Ascending aorta (tissue), 2 donors: ENCODE results near the gene ZSCAN5B. TPM values are rescaled to one million over a fixed set of nuclear protein-coding genes. Genes with fewer than 3 reads are reported as not detected.
A peak's percentile ranks its signal among the peaks of the same experiment; 100 is the strongest.

Experiments
- DNase-seq, 2 donors: peaks; one replicate each; pipeline ENCODE4 v3.0.0-alpha.2; 2019; ENCODE audit warnings: low spot score in 2 of 2
- H3K27ac ChIP-seq, 2 donors: fragments of 200-600 bp; sonication (generic); one replicate each; pipeline ENCODE4 v1.5.1; 2016 to 2017; ENCODE audit warnings: mild to moderate bottlenecking in 1 of 2
- H3K27me3 ChIP-seq: fragments of 200-600 bp; sonication (generic); one replicate; pipeline ENCODE4 v1.5.1; 2017
- H3K36me3 ChIP-seq, 2 donors: fragments of 200-600 bp; sonication (generic); one replicate each; pipeline ENCODE4 v1.5.1; 2016
- H3K4me1 ChIP-seq, 2 donors: fragments of 200-600 bp; sonication (generic); one replicate each; pipeline ENCODE4 v1.5.1; 2016 to 2017; ENCODE audit warnings: mild to moderate bottlenecking in 1 of 2
- H3K4me3 ChIP-seq, 2 donors: fragments of 200-600 bp; sonication (generic); one replicate each; pipeline ENCODE4 v1.5.1; 2016 to 2017; ENCODE audit warnings: mild to moderate bottlenecking in 1 of 2
- H3K9me3 ChIP-seq, 2 donors: fragments of 200-600 bp; sonication (generic); one replicate each; pipeline ENCODE4 v1.5.1; 2016
- intact Hi-C: fragments of 100-400 bp; cut with DNase I; formaldehyde crosslinking; loops from one replicate; pipeline ENCODE4 v1.15.1; 2023
- total RNA-seq: library from RNA; depleted of rRNA; stranded (reverse); fragments of >200 nt; gene quantifications from one replicate; pipeline ENCODE4 v1.1.0, GENCODE V29; 2016
- TF ChIP-seq, protein P1 (sequence below), 3 experiments: fragments of 200-600 bp in 2 of 3; fragments of 450-650 bp in 1 of 3; sonication (generic) in 2 of 3; IDR thresholded peaks; one replicate each; pipeline ENCODE4 v1.5.1; 2016 to 2019; ENCODE audit warnings: antibody characterized with exemption in 3 of 3, mild to moderate bottlenecking in 1 of 3, moderate library complexity in 1 of 3

Gene ZSCAN5B
- total RNA-seq, 1 donor from 2014 or later = not detected

DNA sequence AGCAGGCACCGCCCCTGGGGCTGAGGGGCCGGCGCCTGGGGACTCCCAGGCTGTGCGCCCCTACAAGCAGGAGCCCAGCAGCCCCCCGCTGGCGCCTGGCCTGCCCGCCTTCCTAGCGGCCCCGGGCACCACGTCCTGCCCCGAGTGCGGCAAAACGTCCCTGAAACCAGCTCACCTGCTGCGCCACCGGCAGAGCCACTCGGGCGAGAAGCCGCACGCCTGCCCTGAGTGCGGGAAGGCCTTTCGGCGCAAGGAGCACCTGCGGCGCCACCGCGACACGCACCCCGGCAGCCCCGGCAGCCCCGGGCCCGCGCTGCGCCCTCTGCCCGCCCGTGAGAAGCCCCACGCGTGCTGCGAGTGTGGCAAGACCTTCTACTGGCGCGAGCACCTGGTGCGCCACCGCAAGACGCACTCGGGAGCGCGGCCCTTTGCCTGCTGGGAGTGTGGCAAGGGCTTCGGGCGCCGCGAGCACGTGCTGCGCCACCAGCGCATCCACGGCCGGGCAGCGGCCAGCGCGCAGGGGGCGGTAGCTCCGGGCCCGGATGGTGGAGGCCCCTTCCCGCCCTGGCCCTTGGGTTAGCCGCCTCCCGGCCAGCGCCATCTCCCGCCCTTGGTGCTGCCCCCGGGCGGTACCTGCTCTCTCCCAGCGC is 37.8 kb downstream of the ZSCAN5B start:
- Histone ChIP-seq H3K4me1 (no peaks in the 10 kb centered on the region), H3K36me3 (peaks cover 32 to 63% of the 10 kb centered on the region in 2 donors), H3K27ac (no peak overlapping the region), H3K27me3 (no peaks in the 10 kb centered on the region), H3K4me3 (no peak overlapping the region), H3K9me3 (no peaks in the 10 kb centered on the region)
- DNase-seq = no peak
- intact Hi-C loops = no loop called here
- TF ChIP-seq, protein P1, sequence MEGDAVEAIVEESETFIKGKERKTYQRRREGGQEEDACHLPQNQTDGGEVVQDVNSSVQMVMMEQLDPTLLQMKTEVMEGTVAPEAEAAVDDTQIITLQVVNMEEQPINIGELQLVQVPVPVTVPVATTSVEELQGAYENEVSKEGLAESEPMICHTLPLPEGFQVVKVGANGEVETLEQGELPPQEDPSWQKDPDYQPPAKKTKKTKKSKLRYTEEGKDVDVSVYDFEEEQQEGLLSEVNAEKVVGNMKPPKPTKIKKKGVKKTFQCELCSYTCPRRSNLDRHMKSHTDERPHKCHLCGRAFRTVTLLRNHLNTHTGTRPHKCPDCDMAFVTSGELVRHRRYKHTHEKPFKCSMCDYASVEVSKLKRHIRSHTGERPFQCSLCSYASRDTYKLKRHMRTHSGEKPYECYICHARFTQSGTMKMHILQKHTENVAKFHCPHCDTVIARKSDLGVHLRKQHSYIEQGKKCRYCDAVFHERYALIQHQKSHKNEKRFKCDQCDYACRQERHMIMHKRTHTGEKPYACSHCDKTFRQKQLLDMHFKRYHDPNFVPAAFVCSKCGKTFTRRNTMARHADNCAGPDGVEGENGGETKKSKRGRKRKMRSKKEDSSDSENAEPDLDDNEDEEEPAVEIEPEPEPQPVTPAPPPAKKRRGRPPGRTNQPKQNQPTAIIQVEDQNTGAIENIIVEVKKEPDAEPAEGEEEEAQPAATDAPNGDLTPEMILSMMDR (IDR thresholded peaks at IDR 0.05) = no peak

DNA sequence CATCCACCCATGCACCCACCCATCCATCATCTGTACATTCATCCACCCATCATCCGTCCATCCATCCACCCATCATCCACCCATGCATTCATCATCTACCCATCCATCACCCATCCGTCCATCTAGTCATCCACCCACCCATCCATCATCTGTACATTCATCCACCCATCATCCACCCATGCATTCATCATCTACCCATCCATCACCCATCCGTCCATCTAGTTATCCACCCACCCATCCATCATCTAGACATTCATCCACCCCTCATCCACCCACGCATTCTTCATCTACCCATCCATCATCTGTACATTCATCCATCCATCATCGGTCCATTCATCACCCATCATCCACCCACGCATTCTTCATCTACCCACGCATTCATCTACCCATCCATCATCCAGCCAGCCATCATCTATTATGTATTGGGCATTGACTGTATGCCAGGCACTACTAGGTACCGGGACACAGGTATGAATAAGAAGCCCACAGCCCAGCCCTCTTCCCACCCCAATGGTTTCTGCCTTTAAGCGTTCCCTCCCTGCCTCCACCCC is 38.5 kb downstream of the ZSCAN5B start:
- Histone ChIP-seq H3K36me3 (peaks cover 32 to 68% of the 10 kb centered on the region in 2 donors), H3K4me1 (no peaks in the 10 kb centered on the region), H3K27ac (no peak overlapping the region), H3K9me3 (no peaks in the 10 kb centered on the region), H3K27me3 (no peaks in the 10 kb centered on the region), H3K4me3 (no peak overlapping the region)
- intact Hi-C loops = no loop called here
- DNase-seq = no peak
- TF ChIP-seq, protein P1 (IDR thresholded peaks at IDR 0.05) = no peak

DNA sequence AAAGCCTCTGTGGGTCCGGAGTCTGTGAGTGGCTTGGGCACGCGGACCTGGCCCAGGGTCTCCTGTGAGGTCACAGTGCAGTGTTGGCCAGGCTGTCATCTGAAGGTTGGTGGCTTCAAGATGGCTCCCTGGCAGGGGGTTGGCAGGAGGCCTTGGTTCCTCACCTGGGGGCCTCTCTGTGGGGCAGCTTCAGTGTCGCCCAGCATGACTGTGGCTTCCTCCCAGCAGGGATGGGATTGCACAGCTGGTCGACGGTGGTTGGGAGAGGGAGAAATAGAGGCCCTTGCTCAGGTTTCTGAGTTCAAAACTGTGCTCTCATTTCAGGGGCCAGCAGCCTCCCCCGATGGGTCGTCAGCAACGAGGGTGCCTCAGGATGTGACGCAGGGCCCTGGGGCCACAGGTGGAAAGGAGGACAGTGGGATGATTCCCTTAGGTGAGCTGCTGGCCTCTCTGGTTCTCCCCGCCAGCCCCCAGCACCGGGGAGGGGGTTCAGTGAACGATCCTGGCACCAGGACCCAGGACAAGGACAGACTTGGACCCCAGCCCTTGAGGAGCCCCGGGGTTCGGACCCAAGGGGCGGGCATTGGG is 39.3 kb downstream of the ZSCAN5B start:
- Histone ChIP-seq H3K4me1 (no peaks in the 10 kb centered on the region), H3K36me3 (peaks cover 32 to 73% of the 10 kb centered on the region in 2 donors), H3K27me3 (no peaks in the 10 kb centered on the region), H3K4me3 (no peak overlapping the region), H3K9me3 (no peaks in the 10 kb centered on the region), H3K27ac (no peak overlapping the region)
- DNase-seq = no peak
- TF ChIP-seq, protein P1 (IDR thresholded peaks at IDR 0.05) = no peak
- intact Hi-C loops = no loop called here

DNA sequence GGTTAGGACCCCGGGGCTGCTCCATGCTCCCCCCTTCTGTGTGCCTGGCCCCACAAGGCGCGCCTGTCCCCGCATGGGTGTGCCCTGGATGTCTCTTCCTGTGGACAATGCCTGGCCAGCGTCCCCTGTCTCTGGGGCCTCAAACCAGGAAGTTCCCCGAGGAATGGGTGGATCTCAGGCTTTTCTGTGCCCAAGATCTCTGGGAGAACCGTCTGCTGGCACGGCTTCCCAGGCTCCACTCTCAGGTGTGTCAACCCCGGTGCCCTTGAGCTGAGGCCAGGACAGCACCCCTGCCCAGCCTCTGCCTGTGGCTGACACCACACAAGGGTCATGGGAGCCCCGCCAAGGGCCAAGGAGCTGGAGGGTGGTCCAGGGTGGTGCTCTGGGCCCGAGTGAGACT is 40.8 kb downstream of the ZSCAN5B start:
- intact Hi-C loops = no loop called here
- Histone ChIP-seq H3K27me3 (no peaks in the 10 kb centered on the region), H3K36me3 (peaks cover 32 to 77% of the 10 kb centered on the region in 2 donors), H3K9me3 (no peaks in the 10 kb centered on the region), H3K4me3 (no peak overlapping the region), H3K27ac (no peak overlapping the region), H3K4me1 (no peaks in the 10 kb centered on the region)
- no peak for DNase-seq
- TF ChIP-seq, protein P1 (IDR thresholded peaks at IDR 0.05) = no peak

DNA sequence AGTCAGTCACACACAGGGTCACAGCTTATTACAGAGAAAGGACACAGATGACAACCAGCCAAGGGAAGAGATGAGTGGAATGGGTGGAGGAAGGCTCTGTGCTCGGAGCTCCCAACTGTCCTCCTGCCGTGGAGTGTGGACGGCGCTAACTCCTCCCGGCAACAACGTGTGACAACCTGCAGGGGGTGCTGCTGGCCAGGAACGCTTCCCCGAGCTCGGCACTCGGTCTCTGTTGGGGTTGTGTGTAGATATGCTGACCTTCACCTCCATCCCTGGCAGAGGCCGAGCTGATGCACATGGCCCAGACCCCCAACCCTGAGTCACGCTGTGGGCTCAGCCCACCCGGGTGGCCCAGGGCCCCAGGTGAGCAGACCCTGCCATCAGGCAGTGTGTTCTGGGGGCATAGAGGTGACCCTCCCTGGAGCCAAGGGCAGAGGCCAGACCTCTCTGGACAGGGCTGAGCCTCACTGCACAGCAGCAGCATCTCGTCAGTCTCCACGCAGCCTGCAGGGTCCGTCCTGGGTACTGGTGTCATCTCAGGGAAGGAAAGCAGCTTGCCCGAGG is 42.4 kb downstream of the ZSCAN5B start:
- H3K27ac ChIP-seq = no peak overlapping the region
- TF ChIP-seq, protein P1 (IDR thresholded peaks at IDR 0.05) = peak in 1 of 3 experiments; percentile 12
- no peaks in the 10 kb centered on the region for H3K27me3 ChIP-seq
- no peaks in the 10 kb centered on the region for H3K4me1 ChIP-seq
- H3K9me3 ChIP-seq = no peaks in the 10 kb centered on the region
- peaks cover 26 to 64% of the 10 kb centered on the region in 2 donors for H3K36me3 ChIP-seq
- intact Hi-C loops = no loop called here
- DNase-seq = no peak
- H3K4me3 ChIP-seq = no peak overlapping the region
